CD4-positive, alpha-beta T cell treated with Interleukin-15 for 4 hours (primary cell): ENCODE data around the gene OR6C4.
"Not testable (repeated sequence)": the region's sequence is repeated elsewhere in the genome, so short reads cannot be mapped to it uniquely, and the experiment has no call there.

ENCODE experiments used
- DNase-seq: peaks from one replicate; pipeline ENCODE4 v3.0.0-alpha.2; 2020; ENCODE audit warnings: low spot score

OR6C4 gene

DNA sequence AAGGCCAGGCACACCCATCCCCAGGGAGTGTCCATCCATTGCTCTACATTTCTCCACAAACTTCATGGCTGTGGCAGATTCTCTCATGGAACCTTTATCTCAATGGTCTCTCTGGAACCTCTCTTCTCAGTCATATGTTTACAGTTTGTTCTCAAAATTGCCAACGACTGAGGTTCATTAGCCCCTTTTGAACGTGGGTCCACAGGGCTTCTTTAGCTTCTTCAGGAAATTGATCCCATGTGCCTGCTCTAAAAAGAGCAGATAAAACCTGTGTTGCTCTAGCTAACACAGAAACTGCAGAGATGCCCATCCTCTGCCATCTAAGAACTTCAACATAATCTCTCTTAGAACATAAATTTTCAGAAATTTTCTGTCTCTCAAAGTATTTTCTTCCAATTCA lies at the start of gene OR6C4:
Gene OR6C4, plus strand, starts transcription at position 301 of the 400 bp plus-strand sequence. CDS start 1,625 bp downstream, outside the sequence.
- DNase-seq = no peak

DNA sequence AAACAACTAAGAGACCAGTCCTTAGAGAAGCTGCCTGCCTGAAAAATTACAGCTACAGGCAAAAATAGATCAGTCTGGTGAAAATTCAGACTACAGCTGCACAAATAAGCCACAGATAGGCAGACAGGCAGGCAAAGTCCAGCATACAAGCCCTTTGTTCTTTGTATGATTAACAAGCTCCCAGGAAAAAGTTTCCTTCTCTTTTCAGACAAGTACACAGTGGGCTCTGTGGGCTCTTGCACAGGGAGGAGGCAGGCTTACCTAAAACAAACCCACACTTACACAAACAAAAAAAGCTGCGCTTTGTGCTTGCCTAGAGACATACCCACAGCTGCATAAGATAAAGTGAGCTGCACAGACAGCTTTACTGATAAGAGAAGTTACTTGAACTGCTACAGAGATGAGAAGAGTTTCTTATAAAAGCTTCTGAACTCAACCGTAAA lies 49.6 kb upstream of the OR6C4 start:
- DNase-seq = no peak

DNA sequence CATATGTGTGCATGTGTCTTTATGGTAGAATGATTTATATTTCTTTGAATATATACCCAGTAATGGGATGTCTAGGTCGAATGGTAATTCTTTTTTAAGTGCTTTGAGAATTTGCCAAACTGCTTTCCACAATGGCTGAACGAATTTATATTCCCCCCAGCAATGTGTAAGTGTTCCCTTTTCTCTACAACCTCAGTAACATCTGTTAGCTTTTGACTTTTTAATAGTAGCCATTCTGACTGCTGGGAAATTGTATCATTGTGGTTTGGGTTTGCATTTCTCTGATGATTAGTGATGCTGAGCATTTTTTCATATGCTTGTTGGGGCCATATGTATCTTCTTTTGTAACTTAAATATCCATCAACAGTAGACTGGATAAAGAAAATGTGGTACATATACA lies 47.8 kb upstream of the OR6C4 start:
- no peak for DNase-seq

DNA sequence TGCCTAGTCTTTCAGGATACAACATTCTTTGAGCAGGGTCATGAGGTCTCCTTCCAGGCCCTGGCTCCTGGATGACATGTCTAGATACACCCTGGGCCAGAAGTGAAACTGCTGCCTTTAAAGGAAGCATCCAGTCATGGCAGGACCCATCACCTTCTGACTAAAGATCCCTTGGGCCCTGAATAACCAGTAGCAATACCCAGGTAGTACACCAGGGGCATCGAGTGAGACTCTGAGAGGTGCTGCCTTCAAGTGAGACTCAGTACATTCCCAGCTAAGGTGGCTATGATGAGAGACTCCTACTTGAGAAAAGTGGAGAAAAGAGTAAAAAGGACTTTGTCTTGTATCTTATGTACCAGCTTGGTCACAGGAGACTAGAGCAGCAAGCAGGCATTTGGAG lies 33.7 kb upstream of the OR6C4 start:
- no peak for DNase-seq

DNA sequence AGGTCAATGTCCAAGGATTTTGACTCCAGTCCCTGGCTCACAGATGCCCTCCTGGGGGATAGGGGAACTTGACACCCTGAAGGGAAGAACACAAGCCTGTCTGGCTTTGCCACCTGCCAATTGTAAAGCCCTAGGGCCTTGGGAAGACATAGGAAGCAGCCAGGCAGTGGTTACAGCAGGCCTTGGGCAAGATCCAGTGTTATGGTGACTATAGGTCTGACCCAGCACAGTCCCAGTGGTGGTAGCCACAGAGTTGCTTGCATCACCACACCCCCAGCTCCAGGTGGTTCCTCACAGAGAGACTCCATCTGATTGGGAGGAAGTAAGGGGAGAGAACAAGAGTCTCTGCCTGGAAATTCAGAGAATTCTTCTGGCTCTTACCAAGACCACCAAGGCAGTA lies 33.0 kb upstream of the OR6C4 start:
- DNase-seq = no peak

DNA sequence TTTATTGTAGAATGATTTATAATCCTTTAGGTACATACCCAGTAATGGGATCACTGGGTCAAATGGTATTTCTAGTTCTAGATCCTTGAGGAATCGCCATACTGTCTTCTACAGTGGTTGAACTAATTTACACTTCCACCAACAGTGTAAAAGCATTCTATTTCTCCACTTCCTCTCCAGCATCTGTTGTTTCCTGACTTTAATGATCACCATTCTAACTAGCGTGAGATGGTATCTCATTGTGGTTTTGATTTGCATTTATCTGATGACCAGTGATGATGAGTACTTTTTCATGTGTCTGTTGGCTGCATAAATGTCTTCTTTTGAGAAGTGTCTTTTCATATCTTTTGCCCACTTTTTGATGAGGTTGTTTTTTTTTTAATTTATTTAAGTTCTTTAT lies 1.2 kb upstream of the OR6C4 start:
- DNase-seq = not testable (repeated sequence)

DNA sequence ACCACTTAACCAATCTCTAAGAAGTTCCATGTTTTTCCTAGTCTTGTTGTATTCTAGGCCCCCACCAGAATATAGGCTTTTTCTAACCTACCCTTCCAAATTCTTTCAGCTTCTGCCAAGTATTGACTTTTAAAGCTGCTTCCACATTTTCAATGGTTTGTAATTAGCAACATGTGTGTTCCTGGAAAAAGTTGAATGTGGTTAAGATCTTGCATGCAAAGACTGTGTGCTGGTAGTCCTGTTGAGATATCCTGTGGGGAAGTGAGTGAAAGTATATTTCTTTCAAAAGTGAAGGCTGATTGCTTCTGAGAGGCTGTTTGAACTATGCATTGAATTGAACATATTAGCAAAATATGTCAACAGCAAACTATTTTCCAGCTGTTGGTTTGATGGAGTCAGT lies 646 bp upstream of the OR6C4 start:
- no peak for DNase-seq

DNA sequence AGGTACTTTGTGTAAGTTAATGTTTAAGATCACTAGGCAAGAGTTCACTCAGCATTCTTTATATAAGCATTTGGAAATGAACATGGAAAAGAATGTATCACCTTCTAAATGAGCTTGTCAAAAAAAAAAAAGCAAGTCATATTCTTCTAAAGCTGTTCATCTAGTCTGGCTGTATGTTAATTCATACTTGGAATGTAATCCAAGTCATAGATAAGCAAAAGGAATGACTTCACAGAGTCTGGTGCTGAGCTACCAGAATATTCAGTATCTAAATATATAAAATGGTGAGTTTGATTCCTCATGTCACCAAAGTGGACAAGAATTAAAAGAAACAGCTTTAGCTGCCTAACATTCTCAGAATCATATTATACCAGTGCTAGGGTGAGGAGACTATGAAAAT lies 4.9 kb downstream of the OR6C4 start:
- DNase-seq = no peak

DNA sequence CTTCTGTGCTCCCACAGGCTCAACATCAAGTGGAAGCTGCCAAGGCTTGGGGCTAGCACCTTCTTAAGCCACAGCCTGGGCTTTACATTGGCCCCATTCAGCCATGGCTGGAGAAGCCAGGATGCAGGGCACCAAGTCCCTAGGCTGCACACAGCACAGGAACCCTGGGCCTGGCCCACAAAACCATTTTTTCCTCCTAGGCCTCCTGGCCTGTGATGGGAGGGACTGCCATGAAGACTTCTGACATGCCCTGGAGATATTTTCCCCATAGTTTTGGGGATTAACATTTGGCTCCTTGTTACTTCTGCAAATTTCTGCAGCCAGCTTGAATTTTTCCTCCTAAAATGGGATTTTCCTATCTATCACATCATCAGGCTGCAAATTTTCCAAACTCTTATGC lies 20.7 kb downstream of the OR6C4 start:
- DNase-seq = not testable (repeated sequence)

DNA sequence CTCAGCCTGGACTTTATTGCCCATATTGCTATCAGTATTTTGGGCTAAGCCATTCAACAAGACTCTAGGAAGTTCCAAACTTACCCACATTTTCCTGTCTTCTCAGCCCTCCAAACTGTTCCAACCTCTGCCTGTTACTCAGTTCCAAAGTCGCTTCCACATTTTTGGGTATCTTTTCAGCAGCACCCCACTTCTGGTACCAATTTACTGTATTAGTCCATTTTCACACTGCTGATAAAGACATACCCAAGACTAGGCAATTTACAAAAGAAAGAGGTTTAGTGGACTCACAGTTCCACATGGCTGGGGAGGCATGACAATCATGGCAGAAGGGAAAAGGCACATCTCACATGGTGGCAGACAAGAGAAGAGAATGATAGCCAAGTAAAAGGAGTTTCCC lies 21.3 kb downstream of the OR6C4 start:
- DNase-seq = not testable (repeated sequence)

DNA sequence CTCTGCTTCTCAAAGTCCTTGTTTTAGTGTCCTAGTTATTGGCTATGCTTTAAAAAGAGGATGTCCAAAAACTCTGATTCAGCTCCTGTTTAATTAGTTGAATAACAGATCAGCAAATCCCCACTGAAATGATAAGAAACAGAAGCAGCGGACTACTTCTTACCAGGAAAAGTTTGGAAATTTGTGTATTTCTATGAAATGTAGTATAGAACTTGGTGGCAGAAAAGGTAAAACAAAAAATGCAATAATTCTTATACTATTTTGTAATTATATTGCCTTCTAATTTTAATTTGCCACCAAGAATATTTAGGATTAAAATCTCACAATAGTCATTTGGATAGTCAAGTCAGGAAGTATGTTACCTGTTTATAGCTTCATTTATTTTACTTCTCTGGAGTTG lies 22.8 kb downstream of the OR6C4 start, which contains the start of gene OR2AP1:
Gene OR2AP1, plus strand, starts transcription at position 301 of the 400 bp plus-strand sequence. CDS start 1,947 bp downstream, outside the sequence.
- no peak for DNase-seq

DNA sequence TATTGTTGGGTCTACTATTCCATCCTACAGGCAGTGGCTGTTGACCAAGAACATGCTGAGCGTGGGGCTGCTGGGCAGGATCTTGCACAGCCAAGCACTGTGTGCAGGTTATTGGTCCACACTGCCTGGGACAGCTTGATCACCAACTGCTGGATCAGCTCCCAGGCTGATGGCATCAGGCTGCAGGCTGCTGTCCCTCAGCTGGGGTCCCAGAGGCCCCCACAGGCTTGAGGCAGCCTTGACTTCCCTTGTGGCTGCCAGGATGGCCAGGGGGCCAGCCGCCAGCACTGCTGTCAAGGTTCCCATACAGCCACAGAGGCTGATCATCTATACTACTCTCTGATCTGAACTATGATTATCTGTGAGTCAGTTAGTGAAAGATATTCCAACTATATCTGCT lies 32.7 kb downstream of the OR6C4 start:
- no peak for DNase-seq

DNA sequence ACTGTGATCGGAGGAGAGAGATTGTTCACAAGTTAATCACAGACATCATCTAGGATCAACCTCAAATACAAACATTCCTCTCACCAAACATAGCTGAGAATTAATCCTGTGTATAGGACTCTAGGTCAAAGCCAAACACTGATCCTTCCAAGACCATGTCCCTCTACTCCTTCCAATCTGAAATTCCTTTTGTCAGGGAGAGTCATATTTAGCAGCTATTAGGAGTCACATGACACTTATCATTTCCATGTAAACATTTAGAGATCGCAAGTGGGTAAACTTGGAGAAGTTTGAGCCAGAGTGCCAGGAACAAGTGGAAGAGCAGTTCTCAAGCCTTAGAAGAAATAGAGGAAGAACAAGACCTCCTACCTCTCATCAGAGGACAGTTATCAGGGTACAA lies 36.4 kb downstream of the OR6C4 start:
- DNase-seq = no peak

DNA sequence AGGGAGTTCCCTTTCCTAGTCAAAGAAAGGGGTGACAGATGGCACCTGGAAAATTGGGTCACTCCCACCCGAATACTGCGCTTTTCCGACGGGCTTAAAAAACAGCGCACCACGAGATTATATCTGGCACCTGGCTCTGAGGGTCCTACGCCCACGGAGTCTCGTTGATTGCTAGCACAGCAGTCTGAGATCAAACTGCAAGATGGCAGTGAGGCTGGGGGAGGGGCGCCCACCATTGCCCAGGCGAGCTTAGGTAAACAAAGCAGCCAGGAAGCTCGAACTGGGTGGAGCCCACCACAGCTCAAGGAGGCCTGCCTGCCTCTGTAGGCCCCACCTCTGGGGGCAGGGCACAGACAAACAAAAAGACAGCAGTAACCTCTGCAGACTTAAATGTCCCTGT lies 40.8 kb downstream of the OR6C4 start:
- DNase-seq = not testable (repeated sequence)
